ENCODE results near the gene ARHGAP28.

The ARHGAP28 gene

DNA sequence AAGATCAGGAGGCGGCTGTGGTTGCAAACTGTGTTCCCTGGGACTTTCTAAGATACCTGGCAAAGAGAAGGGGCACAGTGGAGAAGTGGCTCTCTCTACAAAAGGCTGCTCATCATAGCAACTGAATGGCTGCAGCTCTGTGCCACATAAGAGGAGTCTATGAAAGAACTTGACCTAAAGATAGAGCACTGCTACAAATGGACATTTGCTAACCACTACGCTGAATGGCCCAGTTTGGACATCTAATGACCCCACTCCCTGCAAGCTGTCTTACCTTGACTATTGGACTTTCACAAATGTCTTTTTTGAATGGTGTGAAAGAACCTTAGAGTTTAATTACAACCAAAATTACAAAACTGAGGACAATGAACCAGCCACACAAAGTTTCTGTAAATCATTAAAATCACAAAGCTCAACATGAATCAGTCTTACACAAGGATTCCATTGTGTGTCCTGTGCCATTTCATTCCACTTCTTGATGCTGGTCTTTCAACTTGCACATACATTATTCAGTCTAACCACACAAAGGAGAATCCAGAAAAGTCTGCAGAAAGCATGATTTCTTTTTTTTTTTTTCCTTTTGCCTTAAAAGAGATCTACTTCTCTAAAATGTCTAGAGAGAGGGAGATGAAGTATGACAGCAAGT, 234.1 kb downstream of the ARHGAP28 start:
- DNase-seq: no peak
